GM19328 (cell line): ENCODE data around the gene PKIG.
"Not testable (repeated sequence)": the region's sequence is repeated elsewhere in the genome, so short reads cannot be mapped to it uniquely, and the experiment has no call there.

Source experiments
- ATAC-seq: cut with Tn5 transposase; IDR thresholded peaks from one replicate; pipeline ENCODE4 v1.9.1; 2021; ENCODE audit warnings: mild to moderate bottlenecking, moderate library complexity; ENCODE audit not compliant: unreplicated experiment

Gene PKIG

GRCh38 chr20:44582311-44583025 is at the start of gene PKIG:
Gene PKIG, plus strand, starts transcription at chr20:44582579. Its CDS starts 31,978 bp downstream, at chr20:44614557.
- no peak for ATAC-seq

GRCh38 chr20:44532981-44533331 is 49.4 kb upstream of the PKIG start:
- no peak for ATAC-seq

- no peak for ATAC-seq
Observed at GRCh38 chr20:44533928-44534327, 48.5 kb upstream of the PKIG start.

GRCh38 chr20:44536175-44536574 is 46.2 kb upstream of the PKIG start:
- ATAC-seq, result no peak

GRCh38 chr20:44537993-44538392 is 44.4 kb upstream of the PKIG start:
- ATAC-seq, result no peak

- no peak for ATAC-seq
Observed at GRCh38 chr20:44540834-44541233, 41.5 kb upstream of the PKIG start.

- no peak for ATAC-seq
Observed at GRCh38 chr20:44541992-44542391, 40.4 kb upstream of the PKIG start.

GRCh38 chr20:44542890-44543289 is 39.5 kb upstream of the PKIG start:
- ATAC-seq, result no peak

- ATAC-seq, result no peak
Observed at GRCh38 chr20:44543358-44543757, 39.0 kb upstream of the PKIG start.

- ATAC-seq, result no peak
Observed at GRCh38 chr20:44544263-44544662, 38.1 kb upstream of the PKIG start.

GRCh38 chr20:44547419-44547818 is 35.0 kb upstream of the PKIG start:
- no peak for ATAC-seq

- ATAC-seq, result no peak
Observed at GRCh38 chr20:44549123-44549522, 33.3 kb upstream of the PKIG start.

GRCh38 chr20:44552050-44552449 is 30.3 kb upstream of the PKIG start:
- no peak for ATAC-seq

GRCh38 chr20:44552568-44552949 is 29.8 kb upstream of the PKIG start:
- ATAC-seq, result no peak

- ATAC-seq, result no peak
Observed at GRCh38 chr20:44552950-44553908, 29.1 kb upstream of the PKIG start.

GRCh38 chr20:44559302-44559701 is 23.1 kb upstream of the PKIG start:
- ATAC-seq, result no peak

- no peak for ATAC-seq
Observed at GRCh38 chr20:44560229-44560628, 22.1 kb upstream of the PKIG start.

GRCh38 chr20:44560818-44561217 is 21.6 kb upstream of the PKIG start:
- not testable (repeated sequence) for ATAC-seq

GRCh38 chr20:44561876-44562275 is 20.5 kb upstream of the PKIG start:
- ATAC-seq, result no peak

GRCh38 chr20:44566018-44566417 is 16.4 kb upstream of the PKIG start:
- no peak for ATAC-seq

- ATAC-seq, result no peak
Observed at GRCh38 chr20:44566811-44567210, 15.6 kb upstream of the PKIG start.

GRCh38 chr20:44570367-44570766 is 12.0 kb upstream of the PKIG start:
- ATAC-seq, result no peak
